ENCODE results near the gene UGCG. TPM values are rescaled to one million over a fixed set of nuclear protein-coding genes. Genes with fewer than 3 reads are reported as not detected.
"Not testable (repeated sequence)": the region's sequence is repeated elsewhere in the genome, so short reads cannot be mapped to it uniquely, and the experiment has no call there.

The UGCG gene
- total RNA-seq, 2 donors from 2014 or later: 15.1 to 15.8 TPM

DNA sequence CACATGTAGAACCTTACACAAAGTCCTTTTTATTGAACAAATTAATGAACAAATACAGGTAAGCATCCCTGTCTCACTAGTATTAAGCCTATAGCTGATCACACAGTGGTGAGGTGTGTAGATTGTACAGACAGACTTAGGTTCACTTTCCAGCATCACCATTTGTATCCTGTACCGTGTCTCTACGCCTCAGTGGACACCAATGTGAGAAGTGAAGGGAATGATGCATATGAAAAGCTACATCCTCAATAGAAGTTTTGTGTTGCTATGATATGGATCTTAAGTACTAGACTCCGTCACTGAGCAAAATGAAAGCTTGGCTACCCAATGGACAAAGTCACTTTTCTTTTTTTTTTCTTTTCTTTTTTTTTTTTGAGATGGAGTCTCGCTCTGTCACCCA, 46.6 kb downstream of the UGCG start:
- H3K9me3 Mint-ChIP-seq: no peaks in the 10 kb centered on the region
- H3K36me3 Mint-ChIP-seq (ENCODE audit: low read depth): no peaks in the 10 kb centered on the region
- ATAC-seq (replicated peaks): no peak
- no peak overlapping the region for H3K27ac Mint-ChIP-seq
- peaks cover 24% of the 10 kb centered on the region for H3K4me1 Mint-ChIP-seq
- H3K27me3 Mint-ChIP-seq: no peaks in the 10 kb centered on the region
- no peak overlapping the region for H3K4me3 Mint-ChIP-seq

DNA sequence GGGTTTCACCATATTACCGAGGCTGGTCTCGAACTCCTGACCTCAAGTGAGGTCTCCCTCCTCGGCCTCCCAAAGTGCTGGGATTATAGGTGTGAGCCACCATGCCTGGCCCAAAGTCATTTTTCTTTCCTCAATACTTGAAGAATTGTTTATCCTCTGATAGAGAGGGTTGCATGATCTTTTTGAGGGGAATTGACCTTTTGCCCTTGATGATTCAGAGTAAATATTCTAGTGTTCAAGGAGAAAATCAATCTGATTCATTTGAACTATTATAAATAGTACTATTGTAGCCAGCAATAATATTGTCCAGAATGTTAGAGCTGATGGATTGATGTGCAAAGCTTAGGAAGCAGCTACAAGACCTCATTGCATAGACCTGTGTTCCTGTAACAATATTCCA, 47.1 kb downstream of the UGCG start:
- Mint-ChIP-seq H3K4me3 (no peak overlapping the region), H3K9me3 (no peaks in the 10 kb centered on the region), H3K27ac (no peak overlapping the region)

DNA sequence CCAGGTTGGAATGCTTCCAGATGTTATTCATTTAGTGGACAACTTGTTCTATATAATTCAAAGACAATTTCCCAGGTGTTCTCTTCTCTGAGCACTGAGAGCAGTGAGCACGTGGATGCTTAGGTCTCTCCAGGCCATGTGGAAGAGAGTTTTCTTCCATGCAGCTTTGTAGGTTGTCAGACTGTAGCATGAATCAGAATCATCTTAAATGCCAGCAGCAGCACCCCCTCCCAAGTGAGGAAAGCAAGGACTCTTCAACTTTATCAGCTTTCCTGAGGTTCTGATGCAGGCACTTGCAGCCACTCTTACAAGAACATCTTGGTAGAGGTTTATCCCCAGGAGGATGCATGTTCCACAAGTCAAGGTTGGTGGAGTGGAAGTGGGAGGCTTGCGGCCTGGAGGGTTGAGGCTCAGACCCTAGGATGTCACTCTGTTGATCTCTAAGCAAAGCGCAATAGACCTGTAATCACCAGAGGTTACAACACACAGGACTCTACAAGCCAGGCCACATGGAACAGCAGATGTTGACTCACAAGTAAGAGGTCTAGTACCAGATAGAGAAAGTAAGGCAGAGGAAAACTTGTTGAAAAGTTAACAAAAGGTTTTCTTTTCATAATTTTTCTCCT, 47.7 kb downstream of the UGCG start:
- no peaks in the 10 kb centered on the region for H3K9me3 Mint-ChIP-seq
- no peaks in the 10 kb centered on the region for H3K27me3 Mint-ChIP-seq
- peaks cover 18% of the 10 kb centered on the region for H3K4me1 Mint-ChIP-seq

More for the DNA sequence above, 47.1 kb downstream of the UGCG start:
- Mint-ChIP-seq H3K36me3 (ENCODE audit: low read depth) (no peaks in the 10 kb centered on the region), H3K27me3 (no peaks in the 10 kb centered on the region), H3K4me1 (peaks cover 19% of the 10 kb centered on the region)
- ATAC-seq (replicated peaks): no peak

DNA sequence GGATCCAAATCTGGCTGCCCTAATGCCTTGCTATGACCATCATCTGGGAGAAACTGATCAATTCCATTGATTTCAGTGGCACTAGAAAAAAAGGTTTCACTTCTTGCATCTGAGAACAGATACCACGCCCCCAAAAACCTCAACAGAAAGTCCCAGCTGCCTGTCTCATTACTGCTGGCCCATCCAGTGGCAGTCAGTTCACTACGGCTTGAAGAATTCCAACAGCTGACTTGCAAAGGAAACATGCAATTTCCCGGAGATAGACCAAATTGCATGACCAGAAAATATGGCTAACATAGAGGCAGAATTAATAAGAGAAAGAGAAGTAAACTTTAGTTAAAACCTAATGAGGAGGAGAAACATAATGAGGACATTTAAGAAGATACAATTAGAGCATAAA, 48.6 kb downstream of the UGCG start:
- H3K9me3 Mint-ChIP-seq: no peaks in the 10 kb centered on the region
- ATAC-seq (replicated peaks): peak; percentile 78
- peaks cover 18% of the 10 kb centered on the region for H3K4me1 Mint-ChIP-seq
- H3K27ac Mint-ChIP-seq: no peak overlapping the region
- H3K27me3 Mint-ChIP-seq: no peaks in the 10 kb centered on the region
- H3K4me3 Mint-ChIP-seq: no peak overlapping the region
- H3K36me3 Mint-ChIP-seq (ENCODE audit: low read depth): no peaks in the 10 kb centered on the region

More for the DNA sequence above, 47.7 kb downstream of the UGCG start:
- no peak overlapping the region for H3K4me3 Mint-ChIP-seq
- H3K27ac Mint-ChIP-seq: no peak overlapping the region
- no peaks in the 10 kb centered on the region for H3K36me3 Mint-ChIP-seq (ENCODE audit: low read depth)
- peak; percentile 61 for ATAC-seq (replicated peaks)

DNA sequence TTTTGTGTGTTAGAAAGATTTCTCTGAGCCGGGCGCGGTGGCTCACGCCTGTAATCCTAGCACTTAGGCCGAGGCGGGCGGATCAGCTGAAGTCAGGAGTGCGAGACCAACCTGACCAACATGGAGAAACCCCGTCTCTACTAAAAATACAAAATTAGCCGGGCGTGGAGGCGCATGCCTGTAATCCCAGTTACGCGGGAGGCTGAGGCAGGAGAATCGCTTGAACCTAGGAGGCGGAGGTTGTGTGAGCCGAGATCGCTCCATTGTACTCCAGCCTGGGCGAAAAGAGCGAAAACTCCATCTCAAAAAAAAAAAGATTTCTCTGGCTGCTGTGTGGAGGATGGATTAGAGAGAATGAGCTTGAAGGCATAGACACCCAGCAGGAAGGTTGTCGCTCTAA, 51.5 kb downstream of the UGCG start:
- ATAC-seq (replicated peaks); H3K36me3 Mint-ChIP-seq (ENCODE audit: low read depth); H3K27me3 Mint-ChIP-seq; H3K27ac Mint-ChIP-seq; H3K4me3 Mint-ChIP-seq; H3K9me3 Mint-ChIP-seq: not testable (repeated sequence)
- peaks cover 18% of the 10 kb centered on the region for H3K4me1 Mint-ChIP-seq

DNA sequence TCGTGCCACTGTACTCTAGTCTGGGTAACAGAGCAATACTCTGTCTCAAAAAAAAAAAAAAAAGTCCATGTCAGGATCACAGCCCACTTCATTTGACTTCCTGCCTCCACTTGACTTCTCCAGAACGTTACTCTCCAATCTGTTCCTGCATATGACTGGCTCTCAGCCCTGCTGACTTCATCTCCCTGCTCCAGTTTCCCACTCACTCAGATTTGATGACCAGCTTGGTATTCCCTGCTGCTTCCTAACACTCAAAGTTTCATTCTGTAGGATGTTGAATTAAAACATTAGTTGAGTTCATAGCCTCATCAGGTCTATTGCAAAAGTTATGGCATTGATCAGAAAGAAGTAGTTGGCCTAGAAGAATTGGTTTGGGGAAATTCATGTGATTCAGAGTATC, 52.3 kb downstream of the UGCG start:
- no peaks in the 10 kb centered on the region for H3K36me3 Mint-ChIP-seq (ENCODE audit: low read depth)
- no peak overlapping the region for H3K4me3 Mint-ChIP-seq
- H3K27me3 Mint-ChIP-seq: no peaks in the 10 kb centered on the region
- H3K9me3 Mint-ChIP-seq: no peaks in the 10 kb centered on the region
- no peak overlapping the region for H3K27ac Mint-ChIP-seq
- no peak for ATAC-seq (replicated peaks)
- peaks cover 18% of the 10 kb centered on the region for H3K4me1 Mint-ChIP-seq

DNA sequence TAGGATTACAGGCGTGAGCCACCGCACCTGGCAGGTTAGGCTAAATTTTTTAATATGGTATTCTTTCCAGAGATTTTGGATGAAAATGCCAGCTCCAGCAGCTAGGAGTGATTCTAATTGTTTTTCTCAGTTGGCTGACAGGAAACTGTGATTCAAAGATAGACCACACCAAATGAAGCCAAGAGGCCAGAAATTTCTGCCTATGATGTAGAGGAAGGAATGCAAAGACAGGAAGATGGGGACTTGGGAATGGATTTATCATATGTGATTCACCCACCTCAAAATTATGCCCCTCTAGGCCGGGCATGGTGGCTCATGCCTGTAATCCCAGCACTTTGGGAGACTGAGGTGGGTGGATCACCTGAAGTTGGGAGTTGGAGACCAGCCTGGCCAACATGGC, 53.3 kb downstream of the UGCG start:
- H3K27me3 Mint-ChIP-seq: no peaks in the 10 kb centered on the region
- no peak overlapping the region for H3K4me3 Mint-ChIP-seq
- H3K9me3 Mint-ChIP-seq: no peaks in the 10 kb centered on the region
- ATAC-seq (replicated peaks): no peak
- peaks cover 14% of the 10 kb centered on the region for H3K4me1 Mint-ChIP-seq
- no peaks in the 10 kb centered on the region for H3K36me3 Mint-ChIP-seq (ENCODE audit: low read depth)
- no peak overlapping the region for H3K27ac Mint-ChIP-seq

DNA sequence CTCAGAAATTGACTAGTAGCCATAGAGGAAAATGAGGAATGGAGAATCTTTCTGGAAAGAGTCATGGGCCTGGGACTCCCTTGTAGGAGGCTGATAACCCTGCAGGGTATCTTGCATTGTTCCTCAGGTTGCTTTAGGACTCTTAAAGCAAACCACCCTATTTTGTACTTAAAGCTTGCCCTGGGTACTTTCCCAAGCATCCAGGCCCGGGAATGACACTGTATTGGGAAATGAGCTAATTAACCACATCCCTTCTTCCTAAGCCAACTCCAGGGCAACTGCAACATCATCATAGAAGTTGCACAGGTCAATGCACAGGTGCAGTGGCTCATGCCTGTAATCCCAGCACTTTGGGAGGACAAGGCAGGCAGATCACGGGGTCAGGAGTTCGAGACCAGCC, 55.9 kb downstream of the UGCG start:
- H3K36me3 Mint-ChIP-seq (ENCODE audit: low read depth): no peaks in the 10 kb centered on the region
- peaks cover 5% of the 10 kb centered on the region for H3K4me1 Mint-ChIP-seq
- no peaks in the 10 kb centered on the region for H3K9me3 Mint-ChIP-seq
- no peak overlapping the region for H3K27ac Mint-ChIP-seq
- H3K27me3 Mint-ChIP-seq: no peaks in the 10 kb centered on the region
- no peak for ATAC-seq (replicated peaks)
- no peak overlapping the region for H3K4me3 Mint-ChIP-seq

DNA sequence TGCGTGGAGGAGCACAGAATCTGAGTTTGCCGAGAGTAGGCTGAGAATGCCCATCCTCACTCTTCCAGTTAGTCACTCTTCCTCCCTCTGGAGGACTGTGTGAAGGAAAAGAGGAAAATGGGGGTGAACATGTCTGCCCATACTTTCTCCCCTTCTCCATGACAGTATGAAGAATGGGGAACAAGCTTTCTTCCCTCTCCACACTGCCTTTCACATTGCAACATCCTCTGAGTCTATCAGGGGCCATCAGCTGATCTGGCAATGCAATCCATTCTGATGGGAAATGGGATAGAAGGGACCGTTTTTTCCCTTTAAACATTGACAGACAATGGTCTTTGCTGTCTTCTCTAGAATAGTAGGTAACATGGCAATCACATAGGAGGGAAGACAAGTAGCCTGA, 56.8 kb downstream of the UGCG start:
- Mint-ChIP-seq H3K9me3 (no peaks in the 10 kb centered on the region), H3K4me3 (no peak overlapping the region), H3K27me3 (no peaks in the 10 kb centered on the region), H3K27ac (no peak overlapping the region), H3K4me1 (peaks cover 14% of the 10 kb centered on the region), H3K36me3 (ENCODE audit: low read depth) (no peaks in the 10 kb centered on the region)
- no peak for ATAC-seq (replicated peaks)

DNA sequence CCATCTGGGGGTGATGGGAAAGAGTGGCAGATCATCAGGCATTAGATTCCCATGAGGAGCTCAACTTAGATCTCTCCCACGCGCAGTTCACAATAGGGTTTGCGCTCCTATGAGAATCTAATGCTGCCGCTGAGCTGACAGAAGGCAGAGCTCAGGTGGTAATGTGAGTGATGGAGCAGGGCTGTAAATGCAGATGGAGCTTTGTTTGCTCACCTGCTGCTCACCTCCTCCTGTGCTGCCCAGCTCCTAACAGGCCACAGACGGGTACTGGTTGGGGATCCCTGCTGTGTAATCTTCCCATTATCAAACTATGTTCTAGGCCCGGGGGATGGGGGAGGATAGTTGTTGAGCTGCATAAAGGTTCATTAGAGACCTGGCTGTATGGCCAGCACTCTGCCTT, 58.4 kb downstream of the UGCG start:
- no peaks in the 10 kb centered on the region for H3K9me3 Mint-ChIP-seq

DNA sequence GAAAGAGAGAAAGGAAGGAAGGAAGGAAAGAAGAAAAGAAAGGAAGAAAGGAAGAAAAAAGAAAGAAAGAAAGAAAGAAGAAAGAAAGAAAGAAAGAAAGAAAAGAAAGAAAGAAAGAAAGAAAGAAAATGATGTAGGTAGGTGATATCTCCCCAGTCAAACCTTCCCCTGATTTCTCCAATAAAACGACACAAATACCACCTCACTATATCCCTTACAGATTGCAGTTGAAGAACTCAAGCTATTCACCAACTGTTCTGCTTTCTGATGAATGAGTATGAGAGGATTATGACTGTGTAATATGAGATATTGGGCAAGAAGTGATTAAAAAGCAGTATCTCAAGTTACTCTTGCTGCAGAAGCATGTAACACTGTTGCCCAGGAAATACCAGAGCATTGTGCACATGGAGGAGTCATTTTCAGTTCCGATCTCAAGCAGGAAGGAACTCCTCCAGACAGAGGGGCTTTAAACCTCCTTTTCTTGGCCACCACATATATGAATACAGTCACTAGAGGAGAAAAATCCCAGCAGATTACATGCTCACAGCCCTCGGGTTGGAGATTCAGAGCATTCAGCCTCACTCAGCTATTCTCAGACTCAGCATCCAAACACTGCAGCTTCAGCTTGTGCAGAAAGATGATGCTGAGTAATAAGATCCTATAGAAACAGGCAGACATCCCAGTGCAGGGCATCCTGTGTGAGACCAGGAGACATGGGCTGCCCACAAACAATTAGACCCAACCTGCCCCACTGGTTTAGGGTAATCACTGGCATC, 61.4 kb downstream of the UGCG start:
- Mint-ChIP-seq H3K27ac (peak overlapping the region; percentile 5), H3K36me3 (ENCODE audit: low read depth) (no peaks in the 10 kb centered on the region), H3K9me3 (no peaks in the 10 kb centered on the region), H3K4me1 (peaks cover 9% of the 10 kb centered on the region), H3K27me3 (no peaks in the 10 kb centered on the region), H3K4me3 (peak overlapping the region; percentile 29)
- ATAC-seq (replicated peaks): peak; percentile 63

More for the DNA sequence above, 58.4 kb downstream of the UGCG start:
- H3K27me3 Mint-ChIP-seq: no peaks in the 10 kb centered on the region
- ATAC-seq (replicated peaks): no peak
- peaks cover 9% of the 10 kb centered on the region for H3K4me1 Mint-ChIP-seq
- no peak overlapping the region for H3K4me3 Mint-ChIP-seq
- no peak overlapping the region for H3K27ac Mint-ChIP-seq
- no peaks in the 10 kb centered on the region for H3K36me3 Mint-ChIP-seq (ENCODE audit: low read depth)

DNA sequence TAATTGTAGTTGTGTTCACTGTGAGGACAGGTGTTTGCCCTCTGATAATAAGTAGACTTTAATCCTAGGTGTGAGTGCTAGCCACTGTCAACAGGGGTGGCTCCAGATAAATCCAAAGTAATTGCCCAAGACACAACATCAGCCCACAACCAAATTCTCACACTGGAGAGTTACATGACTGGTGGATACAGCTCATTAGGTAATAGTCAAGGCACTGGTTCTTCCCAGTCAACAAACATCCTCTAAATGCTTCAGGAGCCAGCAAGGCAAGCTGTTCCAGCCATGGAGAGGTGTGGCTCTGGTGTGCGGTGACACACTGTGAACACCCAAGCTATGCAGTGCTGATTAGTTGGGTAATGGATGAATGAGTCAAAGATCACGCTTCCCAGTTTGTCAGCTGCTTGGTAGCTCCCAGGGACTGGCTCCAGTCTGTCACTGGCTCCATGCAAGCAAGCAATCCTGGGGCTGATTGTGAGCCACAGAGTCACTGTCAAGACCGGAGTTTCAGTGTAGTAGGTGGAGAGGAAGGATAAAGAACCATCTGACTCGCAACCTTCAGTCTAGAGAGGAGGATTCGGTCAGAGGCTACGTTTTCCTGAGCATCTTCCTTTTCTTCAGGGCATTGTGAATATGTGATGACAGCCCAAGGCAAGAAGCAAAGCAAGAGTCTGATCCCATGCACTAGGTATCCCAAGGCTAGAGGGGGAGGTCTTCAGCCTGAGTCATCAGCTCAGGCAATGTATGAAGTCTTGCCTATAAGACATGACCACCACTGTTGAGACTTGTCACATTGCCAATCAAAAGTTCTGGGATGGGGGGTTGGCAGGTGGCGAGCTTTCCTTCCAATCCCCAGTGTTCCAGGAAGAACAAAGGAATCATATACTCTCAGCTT, 63.1 kb downstream of the UGCG start:
- Mint-ChIP-seq H3K36me3 (ENCODE audit: low read depth) (no peaks in the 10 kb centered on the region), H3K27ac (no peak overlapping the region), H3K9me3 (no peaks in the 10 kb centered on the region), H3K4me1 (peaks cover 9% of the 10 kb centered on the region), H3K4me3 (no peak overlapping the region), H3K27me3 (no peaks in the 10 kb centered on the region)
- ATAC-seq (replicated peaks): peak; percentile 11

DNA sequence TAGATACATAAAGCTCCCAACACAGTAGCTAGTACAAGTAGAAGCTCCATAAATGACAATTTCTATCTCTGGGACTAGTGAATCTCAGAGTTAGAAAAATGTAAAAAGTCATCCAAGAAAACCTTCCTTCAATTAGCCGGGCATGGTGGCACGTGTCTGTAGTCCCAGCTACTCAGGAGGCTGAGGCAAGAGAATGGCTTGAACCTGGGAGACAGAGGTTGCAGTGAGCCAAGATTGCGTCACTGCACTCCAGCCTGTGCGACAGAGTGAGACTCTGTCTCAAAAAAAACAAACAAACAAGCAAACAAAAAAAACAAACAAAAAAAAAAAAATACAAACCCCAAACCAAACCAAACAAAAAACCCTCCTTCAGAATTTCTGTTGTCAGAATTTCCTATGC, 63.9 kb downstream of the UGCG start:
- not testable (repeated sequence) for H3K27ac Mint-ChIP-seq; ATAC-seq (replicated peaks); H3K27me3 Mint-ChIP-seq

DNA sequence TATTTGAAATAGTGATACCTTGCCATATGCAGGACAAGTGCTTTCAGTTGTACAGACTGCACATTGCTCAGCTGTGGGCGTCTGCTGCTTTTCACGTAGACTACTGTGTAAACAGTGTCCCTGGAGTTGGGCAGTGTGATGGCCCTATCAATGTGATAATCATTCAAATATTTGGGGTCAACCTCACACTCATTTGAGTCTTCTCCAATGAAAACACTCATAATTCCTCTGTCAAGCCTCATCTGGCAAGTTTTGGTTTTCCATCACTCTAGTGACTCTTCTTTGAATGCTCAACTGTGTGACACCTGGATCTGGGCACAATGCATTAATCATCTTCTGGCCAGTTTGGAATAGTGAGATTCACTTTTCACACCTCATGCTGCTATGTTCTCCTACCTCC, 64.4 kb downstream of the UGCG start:
- Mint-ChIP-seq H3K4me1 (peaks cover 15% of the 10 kb centered on the region), H3K27me3 (no peaks in the 10 kb centered on the region), H3K4me3 (no peak overlapping the region), H3K36me3 (ENCODE audit: low read depth) (no peaks in the 10 kb centered on the region), H3K27ac (no peak overlapping the region), H3K9me3 (no peaks in the 10 kb centered on the region)
- ATAC-seq (replicated peaks): no peak

More for the DNA sequence above, 63.9 kb downstream of the UGCG start:
- H3K4me3 Mint-ChIP-seq; H3K36me3 Mint-ChIP-seq (ENCODE audit: low read depth); H3K9me3 Mint-ChIP-seq: not testable (repeated sequence)
- peaks cover 13% of the 10 kb centered on the region for H3K4me1 Mint-ChIP-seq

All from activated T-helper 17 cell treated with anti-CD3 and anti-CD28 coated beads, Interleukin-2, amount 50 U/mL, for 72 hours (primary cell).